ENCODE results near the gene EEF1AKMT3. TPM values are rescaled to one million over a fixed set of nuclear protein-coding genes. Genes with fewer than 3 reads are reported as not detected.
A peak's percentile ranks its signal among the peaks of the same experiment; 100 is the strongest.

EEF1AKMT3 gene
- total RNA-seq, 1 donor from 2014 or later, result 4.2 TPM

GRCh38 chr12:57822392-57823130 lies 50.1 kb downstream of the EEF1AKMT3 start:
- no peak overlapping the region for H3K27ac ChIP-seq (ENCODE audit: low read depth, low read length)
- H3K36me3 ChIP-seq (ENCODE audit: control insufficient read depth in 3 of 3, insufficient read depth in 3 of 3, low read length in 3 of 3), result peaks cover 73 to 88% (median 74%) of the 10 kb centered on the region in 3 donors
- H3K9ac ChIP-seq (ENCODE audit: low read depth in 1 of 3, low read length in 3 of 3), result no peak overlapping the region
- H3K4me3 ChIP-seq (ENCODE audit: low read length in 3 of 3), result no peak overlapping the region
- no peaks in the 10 kb centered on the region for H3K9me3 ChIP-seq (ENCODE audit: control insufficient read depth in 3 of 3, low read length in 3 of 3)
- H3K4me1 ChIP-seq (ENCODE audit: control insufficient read depth in 3 of 3, insufficient read depth in 3 of 3, low read length in 3 of 3), result peaks cover 22 to 30% (median 30%) of the 10 kb centered on the region in 3 donors
- no peaks in the 10 kb centered on the region for H3K27me3 ChIP-seq (ENCODE audit: control insufficient read depth in 3 of 3, insufficient read depth in 3 of 3, low read length in 3 of 3)

- Histone ChIP-seq H3K9me3 (ENCODE audit: control insufficient read depth in 3 of 3, low read length in 3 of 3) (no peaks in the 10 kb centered on the region), H3K4me3 (ENCODE audit: low read length in 3 of 3) (no peak overlapping the region), H3K9ac (ENCODE audit: low read depth in 1 of 3, low read length in 3 of 3) (no peak overlapping the region), H3K4me1 (ENCODE audit: control insufficient read depth in 3 of 3, insufficient read depth in 3 of 3, low read length in 3 of 3) (peaks cover 21 to 31% (median 30%) of the 10 kb centered on the region in 3 donors), H3K27ac (ENCODE audit: low read depth, low read length) (no peak overlapping the region), H3K27me3 (ENCODE audit: control insufficient read depth in 3 of 3, insufficient read depth in 3 of 3, low read length in 3 of 3) (no peaks in the 10 kb centered on the region), H3K36me3 (ENCODE audit: control insufficient read depth in 3 of 3, insufficient read depth in 3 of 3, low read length in 3 of 3) (peaks cover 78 to 92% (median 80%) of the 10 kb centered on the region in 3 donors)
Observed at GRCh38 chr12:57823131-57823907, 50.9 kb downstream of the EEF1AKMT3 start.

DNA sequence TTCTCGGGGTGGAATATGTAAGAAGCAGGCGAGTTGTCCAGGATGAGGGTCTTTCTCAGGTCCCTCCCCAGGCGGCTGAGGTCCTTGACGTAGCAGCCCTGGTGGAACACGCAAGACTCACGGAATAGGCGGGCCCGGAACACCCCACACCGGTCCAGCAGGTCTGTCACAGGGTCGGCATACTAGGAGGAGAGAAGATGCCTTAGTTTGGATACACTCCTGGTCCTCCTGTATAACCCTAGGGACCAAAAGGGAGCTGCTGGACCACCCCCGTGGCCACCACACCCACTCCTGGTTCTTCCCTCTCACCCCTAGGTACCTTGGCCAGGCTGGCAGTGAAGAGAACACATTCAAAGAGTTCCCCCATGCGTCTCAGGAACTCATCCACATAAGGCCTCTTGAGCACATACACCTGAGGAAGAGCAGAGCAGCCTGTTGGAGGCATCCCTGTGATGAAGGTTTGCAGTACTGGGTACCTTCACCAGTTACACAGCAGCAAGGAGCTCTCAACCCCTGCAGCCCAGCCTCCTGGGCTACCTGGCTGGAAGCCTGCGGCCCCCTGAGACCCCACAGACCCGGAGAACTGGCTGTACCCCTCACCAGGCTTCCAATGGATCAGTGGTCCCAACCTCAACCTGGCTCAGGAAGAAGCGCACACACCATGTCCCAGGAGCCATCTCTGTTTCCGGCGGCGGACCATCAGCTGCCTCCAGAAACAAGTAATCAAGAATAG lies 51.7 kb downstream of the EEF1AKMT3 start:
- H3K36me3 ChIP-seq (ENCODE audit: control insufficient read depth in 3 of 3, insufficient read depth in 3 of 3, low read length in 3 of 3), result peaks cover 81 to 92% (median 81%) of the 10 kb centered on the region in 3 donors
- no peak overlapping the region for H3K9ac ChIP-seq (ENCODE audit: low read depth in 1 of 3, low read length in 3 of 3)
- no peaks in the 10 kb centered on the region for H3K9me3 ChIP-seq (ENCODE audit: control insufficient read depth in 3 of 3, low read length in 3 of 3)
- no peak overlapping the region for H3K4me3 ChIP-seq (ENCODE audit: low read length in 3 of 3)
- no peak overlapping the region for H3K27ac ChIP-seq (ENCODE audit: low read depth, low read length)
- no peaks in the 10 kb centered on the region for H3K27me3 ChIP-seq (ENCODE audit: control insufficient read depth in 3 of 3, insufficient read depth in 3 of 3, low read length in 3 of 3)
- H3K4me1 ChIP-seq (ENCODE audit: control insufficient read depth in 3 of 3, insufficient read depth in 3 of 3, low read length in 3 of 3), result peaks cover 26 to 35% (median 34%) of the 10 kb centered on the region in 3 donors

- H3K36me3 ChIP-seq (ENCODE audit: control insufficient read depth in 3 of 3, insufficient read depth in 3 of 3, low read length in 3 of 3), result peaks cover 83 to 89% (median 89%) of the 10 kb centered on the region in 3 donors
- peaks cover 38 to 47% (median 46%) of the 10 kb centered on the region in 3 donors for H3K4me1 ChIP-seq (ENCODE audit: control insufficient read depth in 3 of 3, insufficient read depth in 3 of 3, low read length in 3 of 3)
- H3K9me3 ChIP-seq (ENCODE audit: control insufficient read depth in 3 of 3, low read length in 3 of 3), result no peaks in the 10 kb centered on the region
- H3K9ac ChIP-seq (ENCODE audit: low read depth in 1 of 3, low read length in 3 of 3), result peak overlapping the region in 1 of 3 donors; percentile 50
- H3K27ac ChIP-seq (ENCODE audit: low read depth, low read length), result no peak overlapping the region
- H3K4me3 ChIP-seq (ENCODE audit: low read length in 3 of 3), result no peak overlapping the region
- no peaks in the 10 kb centered on the region for H3K27me3 ChIP-seq (ENCODE audit: control insufficient read depth in 3 of 3, insufficient read depth in 3 of 3, low read length in 3 of 3)
Observed at GRCh38 chr12:57825451-57825850, 53.0 kb downstream of the EEF1AKMT3 start.

DNA sequence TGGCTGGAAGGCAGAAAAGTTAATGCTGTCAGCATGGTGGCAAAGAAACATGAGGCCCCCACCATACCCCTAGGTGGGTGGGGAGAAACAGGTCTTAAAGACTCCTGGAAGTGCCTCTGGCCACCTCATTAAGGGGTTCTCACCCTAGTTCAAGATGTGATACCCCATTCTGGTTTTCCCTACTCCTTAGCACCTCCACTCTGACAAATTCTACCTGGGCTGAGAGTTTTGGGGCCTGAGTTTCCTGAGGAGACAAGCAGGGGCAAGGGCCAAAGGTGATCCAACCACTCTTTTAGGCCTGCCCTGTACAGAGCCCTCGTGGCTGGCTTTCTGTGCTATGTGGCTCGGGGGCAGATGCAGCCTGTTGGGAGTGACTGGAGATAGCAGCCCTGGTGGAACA lies 54.0 kb downstream of the EEF1AKMT3 start:
- H3K27ac ChIP-seq (ENCODE audit: low read depth, low read length), result no peak overlapping the region

DNA sequence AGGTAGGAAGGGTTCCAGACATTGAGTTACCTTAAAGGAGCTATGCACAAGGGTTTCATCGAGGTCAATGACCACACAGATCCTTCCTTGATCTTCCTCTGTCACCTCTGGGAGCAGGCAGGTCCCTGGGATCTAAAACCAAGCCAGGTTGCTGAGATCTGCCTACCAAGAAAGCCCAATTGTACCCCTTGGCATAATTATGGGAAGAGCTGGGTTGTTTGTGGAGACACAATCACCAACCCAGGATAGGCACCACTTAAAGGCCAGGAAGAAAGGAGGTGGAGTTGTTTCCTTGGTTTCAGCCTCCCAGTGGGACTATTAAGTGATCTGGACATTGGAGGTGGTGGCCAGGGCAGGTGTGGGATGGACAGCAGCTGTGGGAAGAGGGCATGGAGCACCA lies 54.6 kb downstream of the EEF1AKMT3 start:
- Histone ChIP-seq H3K36me3 (ENCODE audit: control insufficient read depth in 3 of 3, insufficient read depth in 3 of 3, low read length in 3 of 3) (peaks cover 73 to 79% (median 76%) of the 10 kb centered on the region in 3 donors), H3K27me3 (ENCODE audit: control insufficient read depth in 3 of 3, insufficient read depth in 3 of 3, low read length in 3 of 3) (no peaks in the 10 kb centered on the region), H3K4me3 (ENCODE audit: low read length in 3 of 3) (no peak overlapping the region), H3K9me3 (ENCODE audit: control insufficient read depth in 3 of 3, low read length in 3 of 3) (no peaks in the 10 kb centered on the region), H3K27ac (ENCODE audit: low read depth, low read length) (peak overlapping the region; percentile 4), H3K9ac (ENCODE audit: low read depth in 1 of 3, low read length in 3 of 3) (no peak overlapping the region), H3K4me1 (ENCODE audit: control insufficient read depth in 3 of 3, insufficient read depth in 3 of 3, low read length in 3 of 3) (peaks cover 53 to 62% (median 60%) of the 10 kb centered on the region in 3 donors)

More for the DNA sequence above, 54.0 kb downstream of the EEF1AKMT3 start:
- Histone ChIP-seq H3K9me3 (ENCODE audit: control insufficient read depth in 3 of 3, low read length in 3 of 3) (no peaks in the 10 kb centered on the region), H3K9ac (ENCODE audit: low read depth in 1 of 3, low read length in 3 of 3) (peak overlapping the region in 1 of 3 donors; percentile 11), H3K4me3 (ENCODE audit: low read length in 3 of 3) (no peak overlapping the region), H3K27me3 (ENCODE audit: control insufficient read depth in 3 of 3, insufficient read depth in 3 of 3, low read length in 3 of 3) (no peaks in the 10 kb centered on the region), H3K36me3 (ENCODE audit: control insufficient read depth in 3 of 3, insufficient read depth in 3 of 3, low read length in 3 of 3) (peaks cover 78 to 84% (median 82%) of the 10 kb centered on the region in 3 donors), H3K4me1 (ENCODE audit: control insufficient read depth in 3 of 3, insufficient read depth in 3 of 3, low read length in 3 of 3) (peaks cover 48 to 57% (median 54%) of the 10 kb centered on the region in 3 donors)

DNA sequence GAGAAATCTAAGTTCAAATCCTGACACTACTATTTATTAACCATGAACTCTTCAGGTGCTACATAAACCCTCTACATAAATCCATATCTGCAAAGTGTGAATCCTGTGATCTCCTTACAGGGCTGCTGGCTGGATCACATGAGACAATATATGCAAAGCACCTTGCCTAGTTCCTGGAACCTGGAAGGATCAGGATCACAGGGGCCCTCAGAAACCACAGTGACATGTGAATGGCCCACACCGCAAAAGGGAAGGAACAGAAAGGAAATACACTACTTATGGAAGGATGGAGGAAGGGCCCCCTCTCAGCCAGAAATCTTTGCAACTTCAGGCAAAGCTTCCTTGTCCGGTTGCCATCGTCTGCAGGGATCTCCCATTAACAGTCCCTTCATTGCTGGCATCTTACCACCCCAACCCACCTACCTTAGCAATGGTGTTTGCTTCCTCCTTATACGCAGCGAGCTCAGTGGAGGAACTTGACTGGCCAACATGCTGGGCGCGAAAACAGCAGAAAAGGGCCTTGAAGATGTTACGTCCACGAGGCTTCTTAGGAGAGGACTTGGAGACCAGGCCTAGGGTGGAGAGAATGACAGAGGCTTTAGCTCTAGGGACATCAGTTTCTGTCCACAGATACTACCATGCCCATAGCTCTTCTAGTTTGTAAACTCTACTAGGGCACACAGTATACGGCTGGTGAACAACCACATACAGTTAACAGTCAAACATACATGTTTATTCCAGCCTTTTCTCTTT lies 56.8 kb downstream of the EEF1AKMT3 start:
- Histone ChIP-seq H3K27me3 (ENCODE audit: control insufficient read depth in 3 of 3, insufficient read depth in 3 of 3, low read length in 3 of 3) (no peaks in the 10 kb centered on the region), H3K36me3 (ENCODE audit: control insufficient read depth in 3 of 3, insufficient read depth in 3 of 3, low read length in 3 of 3) (peaks cover 53 to 56% (median 55%) of the 10 kb centered on the region in 3 donors), H3K9ac (ENCODE audit: low read depth in 1 of 3, low read length in 3 of 3) (peak overlapping the region in 2 of 3 donors; percentile 7 to 54), H3K4me1 (ENCODE audit: control insufficient read depth in 3 of 3, insufficient read depth in 3 of 3, low read length in 3 of 3) (peaks cover 64 to 69% (median 66%) of the 10 kb centered on the region in 3 donors), H3K27ac (ENCODE audit: low read depth, low read length) (no peak overlapping the region), H3K9me3 (ENCODE audit: control insufficient read depth in 3 of 3, low read length in 3 of 3) (no peaks in the 10 kb centered on the region), H3K4me3 (ENCODE audit: low read length in 3 of 3) (no peak overlapping the region)

DNA sequence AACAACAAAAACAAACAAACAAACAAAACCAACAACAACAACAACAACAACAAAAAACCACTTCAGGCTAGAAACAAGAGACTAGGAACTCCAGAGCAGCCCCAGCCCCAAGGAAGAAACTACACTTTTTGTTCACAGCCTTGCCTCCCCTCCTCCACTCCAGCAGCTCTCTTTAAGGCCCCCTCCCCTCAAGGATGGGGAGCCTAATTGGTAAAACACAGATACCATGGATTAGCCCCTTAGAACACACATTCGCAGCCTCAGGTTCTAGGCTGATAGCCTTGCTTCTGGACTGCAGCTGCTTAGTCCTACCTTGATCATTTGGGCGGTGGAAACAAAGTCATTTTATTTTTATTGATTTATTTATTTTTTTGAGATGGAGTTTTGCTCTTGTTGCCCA lies 58.0 kb downstream of the EEF1AKMT3 start:
- H3K4me1 ChIP-seq (ENCODE audit: control insufficient read depth in 3 of 3, insufficient read depth in 3 of 3, low read length in 3 of 3), result peaks cover 75 to 80% (median 77%) of the 10 kb centered on the region in 3 donors
- peak overlapping the region; percentile 57 for H3K27ac ChIP-seq (ENCODE audit: low read depth, low read length)
- no peak overlapping the region for H3K9ac ChIP-seq (ENCODE audit: low read depth in 1 of 3, low read length in 3 of 3)
- no peaks in the 10 kb centered on the region for H3K9me3 ChIP-seq (ENCODE audit: control insufficient read depth in 3 of 3, low read length in 3 of 3)
- H3K27me3 ChIP-seq (ENCODE audit: control insufficient read depth in 3 of 3, insufficient read depth in 3 of 3, low read length in 3 of 3), result no peaks in the 10 kb centered on the region
- peaks cover 41 to 45% (median 43%) of the 10 kb centered on the region in 3 donors for H3K36me3 ChIP-seq (ENCODE audit: control insufficient read depth in 3 of 3, insufficient read depth in 3 of 3, low read length in 3 of 3)
- H3K4me3 ChIP-seq (ENCODE audit: low read length in 3 of 3), result no peak overlapping the region
